A673 (cell line): Measurements from ENCODE around the gene B3GAT2. TPM values are rescaled to one million over a fixed set of nuclear protein-coding genes. Genes with fewer than 3 reads are reported as not detected.
A peak's percentile ranks its signal among the peaks of the same experiment; 100 is the strongest.

ENCODE experiments used
- BruUV-seq: library from RNA; stranded (reverse); fragments of 400-500 nt; replicated peaks from 2 replicates; lab custom pipeline; 2021; lab: Mats Ljungman, UMichigan
- CTCF ChIA-PET: fragments of 300-600 bp; sonication (Branson Sonifier 250); formaldehyde crosslinking; loops from one replicate; lab custom pipeline; 2022; ENCODE audit warnings: antibody characterized with exemption; lab: Charles Lee
- POLR2A ChIA-PET: fragments of 300-600 bp; sonication (Branson Sonifier 250); formaldehyde crosslinking; loops from one replicate; lab custom pipeline; 2022; ENCODE audit warnings: antibody characterized with exemption; ENCODE audit not compliant: low non-redundant PET; lab: Charles Lee
- DNase-seq: peaks from one replicate; pipeline ENCODE4 v3.0.0-alpha.2; 2015; ENCODE audit warnings: low spot score
- H3K27ac ChIP-seq: fragments of 200-600 bp; sonication (generic); 2 replicates; pipeline ENCODE4 v1.5.1; 2016; ENCODE audit warnings: mixed run types, low read depth, mild to moderate bottlenecking, mixed read lengths, antibody characterized with exemption, low read length; ENCODE audit not compliant: poor library complexity, severe bottlenecking
- H3K27me3 ChIP-seq: fragments of 200-600 bp; sonication (generic); replicated peaks from 2 replicates; pipeline ENCODE4 v1.6.1; 2017; ENCODE audit warnings: mixed run types, low read depth, mild to moderate bottlenecking, mixed read lengths, antibody characterized with exemption, low read length; ENCODE audit not compliant: insufficient read depth, poor library complexity
- H3K36me3 ChIP-seq: fragments of 200-600 bp; sonication (generic); 2 replicates; pipeline ENCODE4 v1.6.1; 2016; ENCODE audit warnings: mixed run types, mild to moderate bottlenecking, mixed read lengths, antibody characterized with exemption, low read length; ENCODE audit not compliant: insufficient read depth, poor library complexity, severe bottlenecking
- H3K4me1 ChIP-seq: fragments of 200-600 bp; sonication (generic); 2 replicates; pipeline ENCODE4 v1.6.1; 2017; ENCODE audit warnings: mixed run types, mild to moderate bottlenecking, mixed read lengths, antibody characterized with exemption, low read length; ENCODE audit not compliant: insufficient read depth, poor library complexity, severe bottlenecking
- H3K4me3 ChIP-seq: fragments of 200-600 bp; sonication (generic); 2 replicates; pipeline ENCODE4 v1.5.1; 2016; ENCODE audit warnings: low read depth, mixed run types, mild to moderate bottlenecking, mixed read lengths, low read length; ENCODE audit not compliant: poor library complexity, severe bottlenecking
- H3K9me3 ChIP-seq: fragments of 200-600 bp; sonication (generic); 2 replicates; pipeline ENCODE4 v1.6.1; 2016; ENCODE audit warnings: mixed run types, low read depth, mild to moderate bottlenecking, mixed read lengths, antibody characterized with exemption, low read length; ENCODE audit not compliant: poor library complexity, severe bottlenecking
- EZH2 ChIP-seq: fragments of 200-600 bp; sonication (generic); IDR thresholded peaks from 2 replicates; pipeline ENCODE4 v1.6.1; 2017; ENCODE audit warnings: borderline replicate concordance, low read depth, mild to moderate bottlenecking, mixed read lengths, antibody characterized with exemption, low read length; ENCODE audit not compliant: poor library complexity, severe bottlenecking
- intact Hi-C: fragments of 100-400 bp; cut with micrococcal nuclease; formaldehyde crosslinking; loops from one replicate; pipeline ENCODE4 v1.10.0; 2022; ENCODE audit not compliant: unreplicated experiment
- total RNA-seq: library from RNA; stranded (reverse); gene quantifications from 2 replicates; pipeline ENCODE4 v1.2.3, GENCODE V29; 2021
- TF ChIP-seq, protein P1 (sequence below): fragments of 300-800, 200-600 bp; sonication (generic); conservative IDR thresholded peaks from 2 replicates; pipeline ENCODE4 v1.5.1; 2017; ENCODE audit warnings: low read depth, mild to moderate bottlenecking, antibody characterized with exemption, low read length, moderate library complexity, mixed read lengths

The B3GAT2 gene
- total RNA-seq, 1 experiment from 2014 or later, result not detected

GRCh38 chr6:70973604-70974003 lies 16.7 kb upstream of the B3GAT2 start:
- DNase-seq, result no peak
- Histone ChIP-seq H3K27me3 (no peaks in the 10 kb centered on the region), H3K36me3 (no peaks in the 10 kb centered on the region), H3K9me3 (no peaks in the 10 kb centered on the region), H3K27ac (no peak overlapping the region), H3K4me1 (no peaks in the 10 kb centered on the region), H3K4me3 (no peak overlapping the region)
- ChIA-PET POLR2A (no interaction called here), CTCF (no interaction called here)
- intact Hi-C loops, result no loop called here
- no TSS peak for BruUV-seq
- TF ChIP-seq EZH2, result no peak
- TF ChIP-seq, protein P1, sequence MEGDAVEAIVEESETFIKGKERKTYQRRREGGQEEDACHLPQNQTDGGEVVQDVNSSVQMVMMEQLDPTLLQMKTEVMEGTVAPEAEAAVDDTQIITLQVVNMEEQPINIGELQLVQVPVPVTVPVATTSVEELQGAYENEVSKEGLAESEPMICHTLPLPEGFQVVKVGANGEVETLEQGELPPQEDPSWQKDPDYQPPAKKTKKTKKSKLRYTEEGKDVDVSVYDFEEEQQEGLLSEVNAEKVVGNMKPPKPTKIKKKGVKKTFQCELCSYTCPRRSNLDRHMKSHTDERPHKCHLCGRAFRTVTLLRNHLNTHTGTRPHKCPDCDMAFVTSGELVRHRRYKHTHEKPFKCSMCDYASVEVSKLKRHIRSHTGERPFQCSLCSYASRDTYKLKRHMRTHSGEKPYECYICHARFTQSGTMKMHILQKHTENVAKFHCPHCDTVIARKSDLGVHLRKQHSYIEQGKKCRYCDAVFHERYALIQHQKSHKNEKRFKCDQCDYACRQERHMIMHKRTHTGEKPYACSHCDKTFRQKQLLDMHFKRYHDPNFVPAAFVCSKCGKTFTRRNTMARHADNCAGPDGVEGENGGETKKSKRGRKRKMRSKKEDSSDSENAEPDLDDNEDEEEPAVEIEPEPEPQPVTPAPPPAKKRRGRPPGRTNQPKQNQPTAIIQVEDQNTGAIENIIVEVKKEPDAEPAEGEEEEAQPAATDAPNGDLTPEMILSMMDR, result no peak

GRCh38 chr6:70967049-70967448 lies 10.2 kb upstream of the B3GAT2 start:
- intact Hi-C loops, result no loop called here
- Histone ChIP-seq H3K9me3 (no peaks in the 10 kb centered on the region), H3K4me1 (no peaks in the 10 kb centered on the region), H3K36me3 (no peaks in the 10 kb centered on the region), H3K27ac (no peak overlapping the region), H3K27me3 (no peaks in the 10 kb centered on the region), H3K4me3 (no peak overlapping the region)
- BruUV-seq, result no TSS peak
- ChIA-PET CTCF (no interaction called here), POLR2A (no interaction called here)
- no peak for DNase-seq
- no peak for TF ChIP-seq EZH2
- TF ChIP-seq, protein P1, result no peak

- H3K27me3 ChIP-seq, result peaks cover 72% of the 10 kb centered on the region
- no TSS peak for BruUV-seq
- POLR2A ChIA-PET, result no interaction called here
- CTCF ChIA-PET, result no interaction called here
- H3K36me3 ChIP-seq, result no peaks in the 10 kb centered on the region
- no peak for DNase-seq
- TF ChIP-seq, protein P1, result no peak
- no peak for TF ChIP-seq EZH2
- H3K27ac ChIP-seq, result no peak overlapping the region
- peak overlapping the region; percentile 45 for H3K4me3 ChIP-seq
- H3K4me1 ChIP-seq, result no peaks in the 10 kb centered on the region
- no peaks in the 10 kb centered on the region for H3K9me3 ChIP-seq
- intact Hi-C loops, result loop anchor here (5.0 kb wide), 1 partner anchor 435 kb away; no protein-coding TSS in a partner anchor
Observed at GRCh38 chr6:70957284-70957617, 391 bp upstream of the B3GAT2 start.
